HG03097 (cell line): ENCODE data around the gene SORBS1.

Source experiments
- ATAC-seq: cut with Tn5 transposase; IDR thresholded peaks from one replicate; pipeline ENCODE4 v1.9.1; 2021; ENCODE audit not compliant: unreplicated experiment, low FRiP score

Gene SORBS1

DNA sequence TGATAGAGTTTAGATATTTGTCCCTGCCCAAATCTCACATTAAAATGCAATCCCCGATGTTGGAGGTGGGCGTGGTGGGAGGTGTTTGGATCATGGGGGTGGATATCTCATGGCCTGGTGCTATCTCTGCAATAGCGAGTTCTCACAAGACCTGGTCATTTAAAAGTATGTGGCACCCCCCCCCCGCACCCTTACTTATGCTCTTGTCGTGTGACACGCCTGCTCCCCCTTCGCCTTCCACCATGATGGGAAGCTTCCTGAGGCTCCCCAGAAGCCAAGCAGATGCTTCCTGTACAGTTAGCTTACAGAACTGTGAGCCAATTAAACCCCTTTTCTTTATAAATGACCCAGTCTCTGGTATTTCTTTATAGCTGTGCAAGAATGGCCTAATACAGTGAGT, 118.8 kb downstream of the SORBS1 start:
- ATAC-seq = no peak

- peak; percentile 28 for ATAC-seq
Measured at GRCh38 chr10:95441547-95441923, 119.6 kb downstream of the SORBS1 start.

DNA sequence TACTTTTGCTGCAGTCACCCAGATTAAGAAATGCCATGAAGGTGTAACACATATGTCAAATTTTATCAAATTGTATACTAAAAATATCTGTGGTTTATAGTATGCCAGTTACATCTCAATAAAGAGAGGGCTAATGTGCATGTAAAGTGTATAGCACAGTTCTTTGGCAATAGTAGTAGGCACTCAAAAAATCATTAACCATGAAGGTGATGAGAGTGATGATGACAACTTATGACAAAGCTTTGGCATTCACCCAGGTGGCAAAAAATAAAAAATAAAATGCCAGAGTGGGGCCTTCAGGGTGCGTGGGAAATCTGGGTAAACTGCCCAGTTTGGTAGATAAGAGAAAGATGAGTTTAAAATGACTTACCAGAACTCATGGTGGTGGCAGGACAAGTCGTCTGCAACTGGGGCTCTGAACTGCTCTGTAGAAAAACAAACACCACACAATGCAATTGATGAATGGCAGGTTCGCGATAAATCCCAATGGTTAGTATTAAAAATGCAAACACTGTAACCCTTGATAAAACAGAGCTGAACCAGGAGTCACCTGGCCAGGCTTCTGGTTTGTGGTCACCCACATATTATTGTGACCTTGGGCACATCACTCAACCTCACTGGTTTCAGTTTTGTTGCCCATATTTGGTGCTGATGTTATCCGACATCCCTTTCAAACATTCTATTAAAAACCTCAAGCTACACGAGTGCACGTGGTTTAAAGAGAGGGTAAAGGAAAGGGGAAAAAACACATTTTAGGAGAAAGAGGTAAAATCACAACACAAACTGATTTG, 120.2 kb downstream of the SORBS1 start:
- ATAC-seq = peak; percentile 71

DNA sequence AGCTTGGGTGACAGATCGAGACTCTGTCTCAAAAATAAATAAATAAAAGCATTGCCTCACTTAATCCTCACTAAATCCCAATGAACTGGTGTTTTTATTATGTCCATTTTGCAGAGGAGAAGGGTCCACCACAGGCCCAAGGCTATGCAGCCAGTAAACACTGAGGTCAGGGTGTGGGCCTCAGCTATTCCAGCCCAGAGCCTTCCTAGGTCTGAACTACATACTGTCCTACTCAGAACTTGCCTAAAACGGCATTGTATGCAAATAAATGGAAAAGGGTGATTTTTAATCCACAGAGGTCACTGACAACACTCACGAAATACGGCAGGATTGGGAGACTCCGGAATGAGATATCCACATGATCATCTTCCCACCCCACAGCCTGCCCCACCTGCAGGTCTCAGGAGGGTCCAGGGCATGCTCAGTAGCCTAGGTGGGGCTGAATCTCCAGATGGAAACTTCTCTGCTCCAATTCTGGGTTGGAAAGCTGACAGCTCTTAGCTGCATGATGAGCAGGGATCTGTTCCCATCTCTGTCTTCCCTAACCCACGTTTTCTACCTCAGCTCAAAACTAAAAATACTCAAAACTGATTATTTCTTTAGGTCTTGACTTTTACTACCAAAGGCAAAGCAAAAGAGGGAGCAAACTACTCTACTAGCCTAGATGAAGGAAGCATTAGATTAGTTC, 121.0 kb downstream of the SORBS1 start:
- ATAC-seq = no peak

DNA sequence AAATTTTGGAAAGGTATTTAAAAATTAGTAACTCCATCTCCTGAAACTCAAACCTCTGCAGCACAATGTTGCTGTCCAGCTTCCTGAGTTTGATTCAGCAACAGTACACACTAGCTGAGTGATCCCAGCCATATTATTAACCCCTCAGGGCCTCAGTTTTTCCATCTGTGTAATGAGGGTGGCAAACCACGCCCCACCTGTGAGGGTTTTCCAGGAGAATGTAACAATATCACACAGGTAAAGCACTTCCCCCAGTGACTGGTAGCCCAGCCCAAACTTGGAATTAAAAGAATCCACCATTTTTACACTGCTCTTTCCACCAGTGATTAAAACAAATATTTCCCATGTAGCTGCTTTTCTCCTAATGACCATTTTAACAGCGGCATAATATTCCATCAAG, 122.4 kb downstream of the SORBS1 start:
- ATAC-seq = no peak

DNA sequence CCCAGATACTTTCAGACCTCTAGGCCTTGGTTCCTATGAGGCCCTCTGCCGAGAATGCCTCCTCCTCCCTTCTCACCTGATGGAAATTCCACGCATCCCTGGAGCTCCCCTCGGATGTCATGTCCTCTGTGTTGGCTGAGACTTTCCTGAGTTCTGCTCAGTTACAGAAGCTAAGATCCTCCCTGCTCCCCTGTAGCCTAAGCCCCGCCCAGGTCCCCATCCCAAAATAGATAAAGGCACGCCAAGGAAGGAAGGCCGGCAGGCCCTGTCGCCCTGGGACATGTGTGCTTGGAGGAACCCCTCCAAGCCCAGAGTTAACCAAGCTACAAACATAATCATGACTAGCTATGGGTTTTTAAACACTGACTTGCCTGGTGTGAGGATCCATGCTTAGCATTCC, 123.5 kb downstream of the SORBS1 start:
- ATAC-seq = no peak

GRCh38 chr10:95435548-95436279, 125.5 kb downstream of the SORBS1 start:
- ATAC-seq = no peak

GRCh38 chr10:95434583-95434982, 126.6 kb downstream of the SORBS1 start:
- no peak for ATAC-seq

- no peak for ATAC-seq
Measured at GRCh38 chr10:95431900-95432342, 129.2 kb downstream of the SORBS1 start.

GRCh38 chr10:95430231-95430951, 130.8 kb downstream of the SORBS1 start:
- ATAC-seq = peak; percentile 84

DNA sequence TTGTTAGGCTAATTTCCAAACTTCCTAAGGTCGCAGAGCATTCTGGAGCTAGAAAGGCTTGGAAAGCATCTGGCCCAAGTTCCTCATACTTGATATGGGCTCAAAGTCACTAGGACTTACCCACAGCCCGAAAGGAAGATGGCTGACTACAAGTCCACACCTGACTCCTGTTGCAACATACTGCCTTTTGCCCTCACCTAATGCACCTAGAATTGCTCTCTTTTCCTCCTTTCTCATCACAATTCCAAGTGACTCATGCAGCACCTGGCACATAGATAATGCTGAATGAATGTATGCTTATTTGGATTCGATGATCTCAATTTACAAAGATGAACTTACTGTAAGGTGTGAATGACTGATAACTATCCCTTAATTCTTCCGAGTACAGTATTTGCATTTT, 131.5 kb downstream of the SORBS1 start:
- no peak for ATAC-seq

- ATAC-seq = no peak
Measured at GRCh38 chr10:95428701-95429100, 132.5 kb downstream of the SORBS1 start.

- ATAC-seq = no peak
Measured at GRCh38 chr10:95426482-95426881, 134.7 kb downstream of the SORBS1 start.

DNA sequence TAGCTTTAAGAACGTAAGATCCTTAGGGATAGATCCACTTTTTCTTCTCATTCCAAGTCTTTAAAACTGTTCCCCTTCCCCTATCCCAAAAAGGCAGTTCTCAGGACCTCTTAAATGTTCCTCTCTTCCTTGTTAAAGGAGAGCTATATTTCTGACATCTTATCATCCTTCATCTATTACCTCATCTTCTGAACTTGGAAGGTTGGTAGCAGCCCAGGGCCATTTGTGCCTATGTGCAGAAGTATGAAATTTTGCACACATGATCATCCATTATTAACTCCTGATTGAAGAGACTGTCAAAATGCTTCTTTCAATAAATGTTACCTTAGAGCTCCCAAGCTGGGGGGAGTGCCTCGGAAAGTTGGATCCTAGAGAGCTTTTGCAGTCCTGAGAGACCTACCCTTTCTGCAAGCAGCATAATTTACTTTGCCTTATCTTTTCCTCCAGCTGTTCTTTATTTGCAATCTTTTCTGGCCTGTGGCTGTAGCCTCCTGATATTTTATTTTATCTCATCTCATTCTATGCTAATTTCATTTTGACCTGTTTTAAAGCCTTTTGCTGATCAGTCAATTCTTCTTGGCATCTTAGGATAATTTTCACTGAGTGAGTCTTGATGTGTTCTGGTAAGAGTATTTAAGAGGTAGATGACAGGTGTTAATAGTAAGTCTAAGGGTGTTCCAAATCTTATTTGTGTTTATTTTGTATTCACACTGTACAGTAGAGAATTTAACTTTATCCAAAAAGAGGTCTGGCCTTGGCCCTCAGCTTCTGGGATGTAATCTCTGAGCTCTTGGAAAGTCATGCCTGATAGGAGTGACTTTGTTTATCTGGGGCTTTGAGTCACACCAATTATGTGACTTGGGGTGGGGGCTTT, 135.3 kb downstream of the SORBS1 start:
- no peak for ATAC-seq

DNA sequence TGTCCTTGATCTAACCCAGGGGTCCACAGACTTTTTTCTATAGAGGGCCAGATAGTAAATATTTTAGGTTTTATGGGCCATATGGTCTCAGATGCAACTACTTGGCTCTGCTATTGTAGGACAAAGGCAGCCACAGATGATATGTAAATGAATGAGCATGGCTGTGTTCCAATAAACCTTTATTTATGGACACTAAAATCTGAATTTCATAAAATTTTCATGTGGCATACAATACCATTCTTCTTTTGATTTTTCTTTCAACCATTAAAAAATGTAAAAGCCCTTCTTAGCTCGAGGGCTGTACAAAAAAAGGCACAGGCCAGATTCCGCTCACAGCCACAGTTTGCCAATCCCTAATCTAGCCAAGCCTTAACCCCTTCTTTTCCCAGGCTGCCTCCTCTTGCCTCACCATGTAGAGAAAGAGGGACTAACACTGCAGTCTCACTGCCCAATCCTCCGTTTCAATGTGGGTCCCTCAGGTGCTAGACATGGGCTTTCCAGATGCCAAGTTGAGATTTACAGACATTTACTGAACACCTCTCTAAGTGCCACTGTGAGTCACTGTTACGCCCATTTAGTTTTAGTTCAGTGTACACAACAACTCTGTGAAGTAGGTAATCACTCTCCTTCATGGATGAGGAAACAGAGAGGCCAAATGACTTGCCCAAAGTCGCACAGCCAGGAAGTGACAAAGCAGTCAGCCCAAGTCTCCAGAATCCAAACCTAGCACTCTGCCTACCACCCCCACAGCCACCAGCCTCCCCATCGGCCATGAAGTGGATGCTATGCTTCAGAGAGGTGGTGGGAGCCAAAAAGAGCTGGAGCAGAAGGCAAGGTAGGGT, 137.8 kb downstream of the SORBS1 start:
- ATAC-seq = no peak

- ATAC-seq = no peak
Measured at GRCh38 chr10:95422233-95422632, 138.9 kb downstream of the SORBS1 start.

- ATAC-seq = no peak
Measured at GRCh38 chr10:95421782-95422181, 139.4 kb downstream of the SORBS1 start.

- no peak for ATAC-seq
Measured at GRCh38 chr10:95419399-95419798, 141.8 kb downstream of the SORBS1 start.

- no peak for ATAC-seq
Measured at GRCh38 chr10:95416973-95417372, 144.2 kb downstream of the SORBS1 start.
